Measurements from ENCODE around the gene CCDC85C.

GRCh38 chr14:99509871-99510555 lies 94.0 kb downstream of the CCDC85C start:
- TF ChIP-seq, protein P1, sequence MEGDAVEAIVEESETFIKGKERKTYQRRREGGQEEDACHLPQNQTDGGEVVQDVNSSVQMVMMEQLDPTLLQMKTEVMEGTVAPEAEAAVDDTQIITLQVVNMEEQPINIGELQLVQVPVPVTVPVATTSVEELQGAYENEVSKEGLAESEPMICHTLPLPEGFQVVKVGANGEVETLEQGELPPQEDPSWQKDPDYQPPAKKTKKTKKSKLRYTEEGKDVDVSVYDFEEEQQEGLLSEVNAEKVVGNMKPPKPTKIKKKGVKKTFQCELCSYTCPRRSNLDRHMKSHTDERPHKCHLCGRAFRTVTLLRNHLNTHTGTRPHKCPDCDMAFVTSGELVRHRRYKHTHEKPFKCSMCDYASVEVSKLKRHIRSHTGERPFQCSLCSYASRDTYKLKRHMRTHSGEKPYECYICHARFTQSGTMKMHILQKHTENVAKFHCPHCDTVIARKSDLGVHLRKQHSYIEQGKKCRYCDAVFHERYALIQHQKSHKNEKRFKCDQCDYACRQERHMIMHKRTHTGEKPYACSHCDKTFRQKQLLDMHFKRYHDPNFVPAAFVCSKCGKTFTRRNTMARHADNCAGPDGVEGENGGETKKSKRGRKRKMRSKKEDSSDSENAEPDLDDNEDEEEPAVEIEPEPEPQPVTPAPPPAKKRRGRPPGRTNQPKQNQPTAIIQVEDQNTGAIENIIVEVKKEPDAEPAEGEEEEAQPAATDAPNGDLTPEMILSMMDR (IDR thresholded peaks at IDR 0.05), result no peak
- TF ChIP-seq POLR2A (IDR thresholded peaks at IDR 0.05) (no peak), EP300 (IDR thresholded peaks at IDR 0.05) (no peak)

All from ovary (tissue), 3 donors.